HUES6 (cell line): ENCODE data around the gene HLA-DPB1.

Experiments used
- H3K27ac ChIP-seq: 2 replicates; pipeline ENCODE4 v1.7.0; 2013; ENCODE audit warnings: low read depth, mild to moderate bottlenecking, low read length, inconsistent platforms
- H3K27me3 ChIP-seq: 2 replicates; pipeline ENCODE4 v1.6.1; 2013; ENCODE audit warnings: low read length; ENCODE audit not compliant: control insufficient read depth, insufficient read depth
- H3K36me3 ChIP-seq: 2 replicates; pipeline ENCODE4 v1.6.1; 2013; ENCODE audit warnings: low read length; ENCODE audit not compliant: control insufficient read depth, insufficient read depth
- H3K4me1 ChIP-seq: 2 replicates; pipeline ENCODE4 v1.6.1; 2013; ENCODE audit warnings: low read length; ENCODE audit not compliant: control insufficient read depth, insufficient read depth
- H3K4me3 ChIP-seq: 2 replicates; pipeline ENCODE4 v1.5.1; 2013; ENCODE audit warnings: low read depth, low read length
- H3K9ac ChIP-seq: one replicate; pipeline ENCODE4 v1.6.1; 2013; ENCODE audit warnings: mild to moderate bottlenecking, low read length
- H3K9me3 ChIP-seq: 2 replicates; pipeline ENCODE4 v1.6.1; 2013; ENCODE audit warnings: low read depth, low read length; ENCODE audit not compliant: control insufficient read depth, insufficient read depth

Gene HLA-DPB1

GRCh38 chr6:33103776-33104175 is 28.0 kb downstream of the HLA-DPB1 start:
- no peaks in the 10 kb centered on the region for H3K36me3 ChIP-seq
- H3K27ac ChIP-seq = no peak overlapping the region

GRCh38 chr6:33104887-33105286 is 29.1 kb downstream of the HLA-DPB1 start:
- no peaks in the 10 kb centered on the region for H3K36me3 ChIP-seq
- no peak overlapping the region for H3K27ac ChIP-seq
- peaks cover 23% of the 10 kb centered on the region for H3K9me3 ChIP-seq
- peaks cover 27% of the 10 kb centered on the region; the same call in 1 of the 2 replicates for H3K27me3 ChIP-seq
- H3K9ac ChIP-seq = no peak overlapping the region
- no peaks in the 10 kb centered on the region for H3K4me1 ChIP-seq
- no peak overlapping the region for H3K4me3 ChIP-seq

More at GRCh38 chr6:33103776-33104175, 28.0 kb downstream of the HLA-DPB1 start:
- no peak overlapping the region for H3K9ac ChIP-seq
- H3K4me3 ChIP-seq = no peak overlapping the region
- peaks cover 29% of the 10 kb centered on the region for H3K9me3 ChIP-seq
- no peaks in the 10 kb centered on the region for H3K4me1 ChIP-seq
- H3K27me3 ChIP-seq = peaks cover 20% of the 10 kb centered on the region; the same call in 1 of the 2 replicates

GRCh38 chr6:33105386-33105785 is 29.6 kb downstream of the HLA-DPB1 start:
- H3K27ac ChIP-seq = no peak overlapping the region
- H3K9ac ChIP-seq = no peak overlapping the region
- peaks cover 20% of the 10 kb centered on the region for H3K9me3 ChIP-seq
- H3K27me3 ChIP-seq = peaks cover 27% of the 10 kb centered on the region; the same call in 1 of the 2 replicates
- H3K4me3 ChIP-seq = no peak overlapping the region
- H3K4me1 ChIP-seq = no peaks in the 10 kb centered on the region
- no peaks in the 10 kb centered on the region for H3K36me3 ChIP-seq

GRCh38 chr6:33105916-33106871 is 30.4 kb downstream of the HLA-DPB1 start:
- H3K9ac ChIP-seq = no peak overlapping the region
- no peaks in the 10 kb centered on the region for H3K4me1 ChIP-seq
- peaks cover 27% of the 10 kb centered on the region; the same call in 1 of the 2 replicates for H3K27me3 ChIP-seq
- no peaks in the 10 kb centered on the region for H3K36me3 ChIP-seq
- no peak overlapping the region for H3K27ac ChIP-seq
- peaks cover 13% of the 10 kb centered on the region for H3K9me3 ChIP-seq
- no peak overlapping the region for H3K4me3 ChIP-seq

DNA sequence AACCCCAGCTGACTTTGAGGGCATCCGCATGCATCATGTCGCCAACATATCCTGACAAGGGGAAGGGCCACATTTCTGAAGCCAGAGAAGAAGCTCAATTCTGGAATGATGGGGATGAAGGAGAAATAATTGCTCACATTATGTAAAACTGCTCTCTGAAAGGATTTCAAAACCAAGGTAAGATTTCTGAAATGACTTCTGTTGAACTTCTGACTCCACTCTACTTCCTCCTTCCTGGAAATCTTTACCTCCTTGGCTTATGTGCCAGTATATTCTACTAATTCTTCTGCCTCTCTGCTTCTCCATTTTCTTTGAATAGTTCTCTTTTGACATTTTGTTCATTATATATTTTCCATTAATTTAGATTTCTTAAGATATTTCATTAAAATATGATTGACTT is 31.9 kb downstream of the HLA-DPB1 start:
- Histone ChIP-seq H3K27me3 (peaks cover 27% of the 10 kb centered on the region; the same call in 1 of the 2 replicates), H3K9me3 (peaks cover 6% of the 10 kb centered on the region; the same call in 1 of the 2 replicates), H3K4me3 (no peak overlapping the region), H3K4me1 (no peaks in the 10 kb centered on the region), H3K9ac (no peak overlapping the region), H3K36me3 (no peaks in the 10 kb centered on the region), H3K27ac (no peak overlapping the region)

DNA sequence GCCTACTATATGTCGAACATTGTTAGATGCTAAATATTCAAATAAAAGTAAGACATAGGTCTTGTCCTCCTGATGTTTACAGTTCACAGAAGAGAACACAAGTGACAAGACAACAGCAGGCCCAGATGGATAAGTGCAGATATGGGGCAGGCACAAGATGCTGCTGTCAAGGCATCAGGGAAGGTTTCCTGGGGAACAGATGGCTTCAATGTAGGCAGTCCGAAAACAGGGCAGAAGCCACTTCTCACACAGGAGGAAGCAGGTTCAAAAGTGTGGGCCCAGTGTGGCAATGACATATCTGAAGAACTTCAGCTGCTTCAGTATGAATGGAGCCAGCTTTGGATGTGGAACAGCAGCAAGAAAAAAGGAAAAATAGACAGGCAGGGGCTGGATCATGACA is 32.5 kb downstream of the HLA-DPB1 start:
- no peak overlapping the region for H3K4me3 ChIP-seq
- H3K4me1 ChIP-seq = no peaks in the 10 kb centered on the region
- no peaks in the 10 kb centered on the region for H3K36me3 ChIP-seq
- no peak overlapping the region for H3K27ac ChIP-seq
- peaks cover 28% of the 10 kb centered on the region; the same call in 1 of the 2 replicates for H3K27me3 ChIP-seq
- peaks cover 6% of the 10 kb centered on the region; the same call in 1 of the 2 replicates for H3K9me3 ChIP-seq
- no peak overlapping the region for H3K9ac ChIP-seq

GRCh38 chr6:33112148-33112547 is 36.4 kb downstream of the HLA-DPB1 start:
- no peaks in the 10 kb centered on the region for H3K36me3 ChIP-seq
- H3K9ac ChIP-seq = no peak overlapping the region
- H3K4me1 ChIP-seq = 0 out of 2 replicates have a peak, but pooled peaks cover 4% of the 10 kb centered on the region
- H3K27ac ChIP-seq = no peak overlapping the region
- no peak overlapping the region for H3K4me3 ChIP-seq
- H3K9me3 ChIP-seq = no peaks in the 10 kb centered on the region
- peaks cover 37% of the 10 kb centered on the region; the same call in 1 of the 2 replicates for H3K27me3 ChIP-seq

GRCh38 chr6:33113755-33114154 is 38.0 kb downstream of the HLA-DPB1 start:
- peaks cover 4% of the 10 kb centered on the region; the same call in 1 of the 2 replicates for H3K4me1 ChIP-seq
- H3K9ac ChIP-seq = no peak overlapping the region
- H3K27ac ChIP-seq = no peak overlapping the region
- no peaks in the 10 kb centered on the region for H3K9me3 ChIP-seq
- no peak overlapping the region for H3K4me3 ChIP-seq
- H3K36me3 ChIP-seq = no peaks in the 10 kb centered on the region
- peaks cover 35% of the 10 kb centered on the region; the same call in 1 of the 2 replicates for H3K27me3 ChIP-seq

DNA sequence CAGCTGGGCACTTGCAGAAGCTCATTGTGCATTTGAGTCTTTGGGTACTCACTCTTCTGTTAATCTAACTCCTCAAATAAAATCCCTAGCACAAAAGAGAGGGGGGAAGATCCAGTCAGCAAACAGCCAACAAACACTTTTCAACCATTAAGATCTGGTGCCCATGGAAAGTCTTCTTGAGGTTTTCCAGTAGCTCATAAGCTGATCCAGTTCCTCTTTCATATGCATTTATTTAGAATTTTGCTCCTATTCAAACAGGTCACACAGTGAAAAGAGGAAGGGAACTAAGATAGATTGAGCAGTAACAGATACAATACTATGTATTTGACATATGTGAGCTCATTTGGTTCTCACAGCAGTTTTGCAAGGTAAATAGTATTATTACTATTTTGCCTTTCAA is 38.6 kb downstream of the HLA-DPB1 start:
- no peak overlapping the region for H3K4me3 ChIP-seq
- H3K9me3 ChIP-seq = no peaks in the 10 kb centered on the region
- H3K27me3 ChIP-seq = peaks cover 33% of the 10 kb centered on the region; the same call in 1 of the 2 replicates
- no peak overlapping the region for H3K9ac ChIP-seq
- H3K4me1 ChIP-seq = peaks cover 11% of the 10 kb centered on the region
- H3K36me3 ChIP-seq = no peaks in the 10 kb centered on the region
- no peak overlapping the region for H3K27ac ChIP-seq

DNA sequence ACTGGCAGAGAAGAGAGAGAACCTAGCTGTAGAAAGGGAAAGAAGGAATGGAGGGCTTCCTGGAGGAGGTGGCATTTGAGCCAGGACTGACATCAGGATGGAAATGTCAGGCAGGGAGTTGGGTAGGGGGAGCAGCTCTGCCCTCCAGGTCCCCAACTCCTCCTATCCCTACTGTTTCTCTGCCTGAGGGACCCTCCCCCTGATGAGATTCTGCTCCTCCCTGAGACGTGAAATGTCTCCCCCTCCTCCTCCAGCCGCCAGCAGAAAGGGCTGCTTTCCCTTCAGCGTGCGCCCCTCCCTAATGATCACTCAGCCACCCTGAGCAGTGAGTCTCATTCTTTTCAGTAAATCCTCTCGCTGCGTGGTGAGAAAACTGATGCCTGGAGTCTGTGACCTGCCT is 40.6 kb downstream of the HLA-DPB1 start:
- no peaks in the 10 kb centered on the region for H3K36me3 ChIP-seq
- peaks cover 25% of the 10 kb centered on the region for H3K4me1 ChIP-seq
- peak overlapping the region; percentile 98 for H3K9ac ChIP-seq
- peaks cover 29% of the 10 kb centered on the region; the same call in 1 of the 2 replicates for H3K27me3 ChIP-seq
- no peaks in the 10 kb centered on the region for H3K9me3 ChIP-seq
- peak overlapping the region; percentile 98; the same call in 1 of the 2 replicates for H3K27ac ChIP-seq
- peak overlapping the region; percentile 87 for H3K4me3 ChIP-seq
